Lower leg skin (tissue), 3 donors: ENCODE measurements around the gene IER3IP1.

ENCODE experiments used
- CTCF ChIP-seq, 3 donors: fragments of 450-650 bp; IDR thresholded peaks; one replicate each; pipeline ENCODE4 v1.5.1; 2016; ENCODE audit warnings: antibody characterized with exemption in 3 of 3, mild to moderate bottlenecking in 3 of 3, moderate library complexity in 2 of 3
- POLR2A ChIP-seq, 2 donors: fragments of 450-650 bp; IDR thresholded peaks; one replicate each; pipeline ENCODE4 v1.6.1; 2016 to 2017; ENCODE audit warnings: antibody characterized with exemption in 2 of 2, mild to moderate bottlenecking in 1 of 2, moderate library complexity in 1 of 2

GRCh38 chr18:47109720-47110119, 66.4 kb downstream of the IER3IP1 start:
- TF ChIP-seq CTCF (IDR thresholded peaks at IDR 0.05) = no peak
- no peak for TF ChIP-seq POLR2A (IDR thresholded peaks at IDR 0.05)
